ENCODE measurements around the gene AAGAB. TPM values are rescaled to one million over a fixed set of nuclear protein-coding genes. Genes with fewer than 3 reads are reported as not detected.
A peak's percentile ranks its signal among the peaks of the same experiment; 100 is the strongest.

The AAGAB gene
- total and polyA plus RNA-seq, 9 donors = 7.8 to 37.1 (median 22.8) TPM

DNA sequence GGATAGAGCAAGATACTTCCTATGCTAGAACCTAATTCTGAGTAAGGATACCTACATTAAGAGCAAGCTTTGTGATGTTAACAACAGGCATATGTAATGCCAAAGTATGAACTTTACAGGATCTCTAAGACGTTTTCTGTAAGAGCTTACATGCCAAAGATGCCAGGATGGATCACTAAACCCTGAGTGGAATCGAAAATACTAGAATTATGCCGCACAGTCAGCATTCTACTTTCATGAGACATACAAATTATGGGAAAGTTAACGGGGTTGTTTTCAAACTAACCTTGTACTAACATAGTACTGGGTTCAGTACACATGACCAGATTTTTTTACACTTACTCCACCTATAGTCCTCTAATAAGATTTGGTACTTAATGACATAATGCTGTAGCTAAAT lies 55.1 kb downstream of the AAGAB start:
- Histone ChIP-seq H3K36me3 (no peaks in the 10 kb centered on the region), H3K27ac (no peak overlapping the region), H3K4me1 (ENCODE audit: insufficient read depth) (peaks cover 18% of the 10 kb centered on the region), H3K4me3 (no peak overlapping the region), H3K9me3 (no peaks in the 10 kb centered on the region), H3K27me3 (no peaks in the 10 kb centered on the region)
- TF ChIP-seq EP300 (IDR thresholded peaks at IDR 0.05) = no peak
- no peak for TF ChIP-seq POLR2A (IDR thresholded peaks at IDR 0.05)
- TF ChIP-seq, protein P1, sequence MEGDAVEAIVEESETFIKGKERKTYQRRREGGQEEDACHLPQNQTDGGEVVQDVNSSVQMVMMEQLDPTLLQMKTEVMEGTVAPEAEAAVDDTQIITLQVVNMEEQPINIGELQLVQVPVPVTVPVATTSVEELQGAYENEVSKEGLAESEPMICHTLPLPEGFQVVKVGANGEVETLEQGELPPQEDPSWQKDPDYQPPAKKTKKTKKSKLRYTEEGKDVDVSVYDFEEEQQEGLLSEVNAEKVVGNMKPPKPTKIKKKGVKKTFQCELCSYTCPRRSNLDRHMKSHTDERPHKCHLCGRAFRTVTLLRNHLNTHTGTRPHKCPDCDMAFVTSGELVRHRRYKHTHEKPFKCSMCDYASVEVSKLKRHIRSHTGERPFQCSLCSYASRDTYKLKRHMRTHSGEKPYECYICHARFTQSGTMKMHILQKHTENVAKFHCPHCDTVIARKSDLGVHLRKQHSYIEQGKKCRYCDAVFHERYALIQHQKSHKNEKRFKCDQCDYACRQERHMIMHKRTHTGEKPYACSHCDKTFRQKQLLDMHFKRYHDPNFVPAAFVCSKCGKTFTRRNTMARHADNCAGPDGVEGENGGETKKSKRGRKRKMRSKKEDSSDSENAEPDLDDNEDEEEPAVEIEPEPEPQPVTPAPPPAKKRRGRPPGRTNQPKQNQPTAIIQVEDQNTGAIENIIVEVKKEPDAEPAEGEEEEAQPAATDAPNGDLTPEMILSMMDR (IDR thresholded peaks at IDR 0.05) = no peak
- DNase-seq = no peak
- 72 to 89% (median 75%) methylated on average over 4 of the region's 4 CpGs for WGBS, 3 donors
- intact Hi-C loops (cut with DNase I) = no loop called here

DNA sequence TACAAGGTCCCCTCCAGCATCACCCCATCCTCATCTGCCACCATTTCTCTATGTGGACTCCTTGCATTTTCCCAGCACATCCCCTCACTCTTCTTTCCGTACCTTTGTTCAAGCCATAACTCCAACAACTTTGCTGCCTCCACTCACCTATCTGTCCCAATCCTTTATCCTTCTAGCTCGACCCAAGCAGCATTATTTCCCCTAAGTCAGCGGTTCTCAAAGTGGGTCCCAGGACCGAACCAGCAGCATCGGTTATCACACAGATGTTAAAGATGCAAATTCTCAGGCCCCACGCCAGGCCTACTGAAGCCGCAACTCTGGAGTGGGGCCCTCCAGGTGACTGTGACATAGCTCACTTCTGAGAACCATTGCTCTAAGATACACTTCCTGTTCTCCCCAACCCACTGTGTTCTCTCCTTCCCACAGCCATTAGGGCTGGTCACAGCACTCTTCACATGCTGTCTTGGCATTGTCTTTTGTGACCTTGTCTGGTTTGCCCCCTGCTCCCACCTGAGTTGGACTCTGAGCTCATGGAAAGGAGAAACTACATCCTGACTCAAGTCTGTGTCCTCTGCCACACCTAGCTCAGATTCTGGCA lies 56.2 kb downstream of the AAGAB start:
- peak overlapping the region in 1 of 2 donors; percentile 14 for H3K27ac ChIP-seq

DNA sequence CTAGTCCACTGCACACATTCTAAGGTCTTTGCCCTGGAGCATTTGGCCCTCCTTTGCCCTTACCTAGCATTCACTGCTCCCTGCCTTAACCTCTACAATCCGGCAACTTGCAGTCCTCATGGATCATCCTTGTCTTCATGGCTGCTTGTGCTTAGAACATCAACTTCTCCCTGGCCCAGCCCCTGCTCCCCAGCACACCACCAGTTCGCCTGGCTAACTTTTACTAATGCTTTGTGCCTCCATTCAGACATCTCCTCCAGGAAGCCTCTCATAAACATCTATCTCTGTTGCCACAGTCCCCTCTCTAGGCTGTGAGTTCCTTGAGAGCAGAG lies 57.1 kb downstream of the AAGAB start:
- no peaks in the 10 kb centered on the region for H3K36me3 ChIP-seq
- intact Hi-C loops (cut with DNase I) = no loop called here
- no peaks in the 10 kb centered on the region for H3K9me3 ChIP-seq
- H3K27ac ChIP-seq = no peak overlapping the region
- TF ChIP-seq, protein P1 (IDR thresholded peaks at IDR 0.05) = no peak
- TF ChIP-seq POLR2A (IDR thresholded peaks at IDR 0.05) (no peak), EP300 (IDR thresholded peaks at IDR 0.05) (no peak)
- peaks cover 24% of the 10 kb centered on the region for H3K4me1 ChIP-seq (ENCODE audit: insufficient read depth)
- WGBS, 3 donors = 84 to 89% (median 87%) methylated on average over 2 of the region's 2 CpGs
- no peak for DNase-seq
- H3K27me3 ChIP-seq = no peaks in the 10 kb centered on the region
- no peak overlapping the region for H3K4me3 ChIP-seq

More for the DNA sequence above, 56.2 kb downstream of the AAGAB start:
- DNase-seq = no peak
- Histone ChIP-seq H3K36me3 (no peaks in the 10 kb centered on the region), H3K4me1 (ENCODE audit: insufficient read depth) (peaks cover 24% of the 10 kb centered on the region), H3K27me3 (no peaks in the 10 kb centered on the region), H3K4me3 (no peak overlapping the region), H3K9me3 (no peaks in the 10 kb centered on the region)
- intact Hi-C loops (cut with DNase I) = no loop called here
- no peak for TF ChIP-seq EP300 (IDR thresholded peaks at IDR 0.05)
- TF ChIP-seq, protein P1 (IDR thresholded peaks at IDR 0.05) = no peak
- no peak for TF ChIP-seq POLR2A (IDR thresholded peaks at IDR 0.05)
- 88 to 89% (median 88%) methylated on average over 7 of the region's 7 CpGs for WGBS, 3 donors

DNA sequence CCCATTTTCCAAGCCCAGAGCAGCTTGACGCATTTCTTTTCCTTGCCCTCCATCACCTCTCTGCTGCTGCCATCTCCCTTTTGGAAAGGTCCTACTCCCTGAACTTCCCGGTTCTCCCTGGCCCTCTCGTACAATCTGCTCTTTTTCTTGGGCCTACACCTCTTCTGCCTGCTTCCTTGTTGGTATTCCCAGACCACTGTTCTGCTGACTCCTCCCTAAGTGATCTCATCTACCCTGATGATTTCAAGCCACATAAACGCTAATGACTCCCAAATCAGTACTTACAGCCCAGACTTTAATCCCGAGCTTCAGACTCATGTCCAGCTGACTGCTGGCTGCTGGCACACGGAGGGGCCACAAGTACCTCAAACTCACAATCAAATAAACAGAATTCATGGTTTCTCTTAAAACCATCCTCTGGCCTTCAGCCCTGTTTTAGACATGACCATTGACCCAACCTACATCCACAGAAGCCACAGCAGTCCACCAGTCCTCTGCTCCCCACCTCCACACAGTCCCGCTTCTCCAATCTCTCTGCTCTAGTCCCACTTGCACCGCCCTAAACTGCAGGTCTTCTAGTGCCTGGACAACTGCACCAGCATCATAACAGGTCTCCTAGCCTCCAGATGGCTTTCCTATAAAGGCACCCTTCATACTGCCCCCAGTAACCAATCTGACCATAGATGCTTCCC lies 57.6 kb downstream of the AAGAB start:
- intact Hi-C loops (cut with DNase I) = no loop called here
- no peaks in the 10 kb centered on the region for H3K27me3 ChIP-seq
- WGBS, 3 donors = 64 to 75% (median 66%) methylated on average over 8 of the region's 8 CpGs
- H3K36me3 ChIP-seq = no peaks in the 10 kb centered on the region
- H3K4me1 ChIP-seq (ENCODE audit: insufficient read depth) = peaks cover 24% of the 10 kb centered on the region
- H3K9me3 ChIP-seq = no peaks in the 10 kb centered on the region
- H3K4me3 ChIP-seq = no peak overlapping the region
- H3K27ac ChIP-seq = no peak overlapping the region
- DNase-seq = no peak
- no peak for TF ChIP-seq EP300 (IDR thresholded peaks at IDR 0.05)
- no peak for TF ChIP-seq POLR2A (IDR thresholded peaks at IDR 0.05)
- TF ChIP-seq, protein P1 (IDR thresholded peaks at IDR 0.05) = no peak
